K562 (cell line): ENCODE measurements around the gene STK31. TPM values are rescaled to one million over a fixed set of nuclear protein-coding genes. Genes with fewer than 3 reads are reported as not detected.
"Not testable (repeated sequence)": the region's sequence is repeated elsewhere in the genome, so short reads cannot be mapped to it uniquely, and the experiment has no call there.

Source experiments
- ATAC-seq: fragments of 200-7000 bp; cut with Tn5 transposase; 3 replicates; pipeline ENCODE4 v1.9.1; 2020; ENCODE audit warnings: moderate library complexity
- BruUV-seq: library from RNA; stranded (reverse); fragments of 400-500 nt; replicated peaks from 2 replicates; lab custom pipeline; 2021; lab: Mats Ljungman, UMichigan
- CTCF ChIA-PET: fragments of 300-600 bp; formaldehyde crosslinking; extraction: SDS; loops from one replicate; lab custom pipeline; 2021; ENCODE audit warnings: low intra/inter-chr PET ratio; lab: Yijun Ruan, JAX
- POLR2A ChIA-PET: fragments of 300-600, 350-650 bp; sonication (Branson Sonifier 250); formaldehyde crosslinking; extraction: SDS; loops from one replicate; lab custom pipeline; 2021; ENCODE audit warnings: antibody characterized with exemption, inconsistent platforms; lab: Yijun Ruan, JAX
- DNase-seq, 4 experiments: peaks; one replicate each; pipeline versions ENCODE4 v3.0.0 to v3.0.0-alpha.2; 2011 to 2018; ENCODE audit warnings: low spot score in 3 of 4, mixed read lengths in 3 of 4; ENCODE audit errors: extremely low read depth in 1 of 4
- FAIRE-seq: peaks from 2 replicates; lab custom pipeline; 2011; peaks lifted over from hg19 to GRCh38; lab: Jason Lieb, UNC
- H2AFZ ChIP-seq: 2 replicates; pipeline ENCODE4 v1.6.0; 2011; ENCODE audit warnings: low read depth, low read length, control low read depth, inconsistent platforms
- H3K27ac ChIP-seq: fragments of 200-600 bp; 3 replicates; pipeline ENCODE4 v1.8.0; 2011; ENCODE audit warnings: low read depth, mild to moderate bottlenecking, control low read depth, inconsistent platforms, low read length, moderate library complexity, mixed read lengths; ENCODE audit errors: extremely low read depth
- H3K27me3 ChIP-seq, 2 experiments: fragments of 300-600 bp in 1 of 2; 2 replicates in 1 of 2; 3 replicates in 1 of 2; pipeline versions ENCODE4 v1.6.0 to v1.8.0; 2011; ENCODE audit warnings: inconsistent platforms in 2 of 2, low read length in 2 of 2, mild to moderate bottlenecking in 1 of 2, mixed read lengths in 1 of 2, moderate library complexity in 1 of 2; ENCODE audit not compliant: control insufficient read depth in 2 of 2, insufficient read depth in 2 of 2
- H3K36me3 ChIP-seq: fragments of 300-600 bp; 3 replicates; pipeline ENCODE4 v1.8.0; 2011; ENCODE audit warnings: mild to moderate bottlenecking, low read length, inconsistent platforms; ENCODE audit not compliant: control insufficient read depth, insufficient read depth
- H3K4me1 ChIP-seq, 2 experiments: fragments of 200-600 bp in 1 of 2; replicated peaks in 1 of 2; 2 replicates in 1 of 2; 3 replicates in 1 of 2; pipeline versions ENCODE4 v1.5.1 to v1.8.0; 2011; ENCODE audit warnings: inconsistent platforms in 2 of 2, low read length in 2 of 2, mild to moderate bottlenecking in 1 of 2, mixed read lengths in 1 of 2, moderate library complexity in 1 of 2; ENCODE audit not compliant: control insufficient read depth in 2 of 2, insufficient read depth in 2 of 2
- H3K4me2 ChIP-seq: 2 replicates; pipeline ENCODE4 v1.6.1; 2011; ENCODE audit warnings: low read length, control low read depth, inconsistent platforms, mixed read lengths; ENCODE audit not compliant: insufficient read depth
- H3K4me3 ChIP-seq: fragments of 200-600 bp; sonication (generic), shearing (Covaris generic); 2 replicates; pipeline ENCODE4 v1.5.1; 2016; ENCODE audit warnings: control low read depth, inconsistent platforms
- H3K79me2 ChIP-seq: fragments of 200-600 bp; 3 replicates; pipeline ENCODE4 v1.8.0; 2011; ENCODE audit warnings: low read length, inconsistent platforms; ENCODE audit not compliant: control insufficient read depth, insufficient read depth
- H3K9ac ChIP-seq, 2 experiments: 2 replicates each; pipeline versions ENCODE4 v1.6.0 to v1.6.1; 2011; ENCODE audit warnings: low read depth in 2 of 2, low read length in 2 of 2, control low read depth in 1 of 2, inconsistent platforms in 1 of 2, mild to moderate bottlenecking in 1 of 2, mixed read lengths in 1 of 2; ENCODE audit not compliant: insufficient read depth in 1 of 2
- H3K9me1 ChIP-seq: one replicate; pipeline ENCODE4 v1.6.0; 2011; ENCODE audit warnings: inconsistent platforms, mild to moderate bottlenecking, low read length, moderate library complexity; ENCODE audit not compliant: control insufficient read depth, insufficient read depth
- H3K9me3 ChIP-seq: replicated peaks from 2 replicates; pipeline ENCODE4 v1.5.1; 2011; ENCODE audit warnings: low read depth, low read length, inconsistent platforms; ENCODE audit not compliant: control insufficient read depth, insufficient read depth
- H4K20me1 ChIP-seq: replicated peaks from 2 replicates; pipeline ENCODE4 v1.6.1; 2011; ENCODE audit warnings: low read length, inconsistent platforms, mixed read lengths; ENCODE audit not compliant: control insufficient read depth, insufficient read depth
- ATF7 ChIP-seq: fragments of 450-650 bp; IDR thresholded peaks from 2 replicates; pipeline ENCODE4 v1.7.1; 2014; ENCODE audit warnings: mild to moderate bottlenecking, moderate library complexity
- CEBPB ChIP-seq: fragments of 450-650 bp; IDR thresholded peaks from 2 replicates; pipeline ENCODE4 v1.6.1; 2016; ENCODE audit warnings: missing genetic modification characterization, missing compliant biosample characterization
- CEBPG ChIP-seq, 3 experiments: fragments of 200-800 bp in 1 of 3; sonication (Bioruptor generic) in 1 of 3; sonication (generic) in 1 of 3; formaldehyde crosslinking in 1 of 3; IDR thresholded peaks in 2 of 3; conservative IDR thresholded peaks in 1 of 3; 2 replicates each; pipeline versions ENCODE4 v1.6.1 to v1.8.0; 2016 to 2022; ENCODE audit warnings: missing compliant biosample characterization in 2 of 3, missing genetic modification characterization in 2 of 3, mild to moderate bottlenecking in 1 of 3, missing genetic modification reagents in 1 of 3
- FOXA3 ChIP-seq, 2 experiments: fragments of 450-650 bp in 1 of 2; sonication (generic) in 1 of 2; formaldehyde crosslinking; IDR thresholded peaks in 1 of 2; conservative IDR thresholded peaks in 1 of 2; 2 replicates each; pipeline versions ENCODE4 v1.4.0 to v1.8.0; 2020 to 2022; ENCODE audit warnings: mild to moderate bottlenecking in 2 of 2, missing genetic modification reagents in 1 of 2
- SMAD4 ChIP-seq: fragments of 250-450 bp; sonication (Bioruptor Pico); conservative IDR thresholded peaks from 2 replicates; pipeline ENCODE4 v1.8.0; 2021; ENCODE audit warnings: inconsistent platforms, mild to moderate bottlenecking, moderate library complexity
- ZNF507 ChIP-seq: conservative IDR thresholded peaks from 2 replicates; pipeline ENCODE4 v1.6.1; 2017; ENCODE audit warnings: missing genetic modification characterization, missing compliant biosample characterization
- WGBS: fragments of 100-300 bp; shearing (Covaris generic); methylation state at CpG from one replicate; pipeline ENCODE4 v1.1.6; 2016; ENCODE audit warnings: low coverage, mixed read lengths; ENCODE audit not compliant: insufficient coverage; ENCODE audit errors: missing lambda C conversion rate; 5-methylcytosine and 5-hydroxymethylcytosine counted together
- in situ Hi-C: fragments of 300-500 bp; cut with MboI; formaldehyde crosslinking; loops from 4 replicates; pipeline ENCODE4 v1.15.0; 2018; ENCODE audit warnings: inconsistent platforms, mixed read lengths
- intact Hi-C: fragments of 100-400 bp; cut with micrococcal nuclease; formaldehyde crosslinking; loops from 2 replicates; pipeline ENCODE4 v1.14.2; 2022
- polyA plus RNA-seq, 8 experiments: library from polyadenylated mRNA; depleted of rRNA in 4 of 8; stranded (reverse) in 5 of 8; unstranded in 3 of 8; fragments of >200 nt; fragmentation: Nextera tagmentation in 2 of 8; fragmentation: Illumina TruSeq in 1 of 8; extraction: Ambion mirVana in 2 of 8; extraction: Trizol in 1 of 8; gene quantifications; 2 replicates each; pipeline versions ENCODE4 v1.2.1 to v1.2.3, GENCODE V29; 2011 to 2014; ENCODE audit warnings: inconsistent platforms in 1 of 8, missing spikeins in 1 of 8
- total RNA-seq, 7 experiments: library from RNA; depleted of rRNA in 6 of 7; stranded (reverse); fragments of >200 nt in 6 of 7; fragmentation: Illumina TruSeq in 2 of 7; extraction: Trizol in 2 of 7; gene quantifications; 2 replicates each; pipeline versions ENCODE4 v1.2.1 to v1.2.3, GENCODE V29; 2011 to 2021; ENCODE audit warnings: low replicate concordance in 1 of 7

Gene STK31
- total and polyA plus RNA-seq, 9 of the 15 experiments (the other 6 are each of a cell fraction or from before 2014, with no cell fraction given), result 0.09 to 1.2 (median 0.26) TPM

DNA sequence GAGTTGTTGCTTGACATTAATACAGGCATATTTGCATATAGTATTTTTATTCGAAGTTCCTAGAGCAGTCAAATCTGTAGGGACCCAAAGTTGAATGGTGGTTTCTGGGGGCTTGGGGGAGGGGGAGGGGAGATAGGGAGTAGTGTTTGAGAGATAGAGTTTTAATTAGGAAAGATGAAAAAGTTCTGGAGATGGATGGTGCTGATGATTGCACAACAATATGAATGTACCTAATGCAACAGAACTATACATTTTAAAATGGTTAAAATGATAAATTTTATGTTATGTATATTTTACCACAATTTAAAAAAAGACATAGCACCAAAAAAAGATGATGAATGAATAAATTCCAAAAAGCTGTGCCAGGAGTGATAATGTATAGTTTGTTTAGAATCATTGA, 41.8 kb downstream of the STK31 start:
- no peak for TF ChIP-seq SMAD4
- no peak for TF ChIP-seq CEBPG (CRISPR knock-in tag; IDR thresholded peaks at IDR 0.05)
- TF ChIP-seq CEBPG (tag; conservative IDR thresholded peaks at IDR 0.05 in 1 of 2, IDR thresholded peaks at IDR 0.05 in 1 of 2), result peak in 1 of 2 experiments; percentile 64; a peak in 2 of 4 replicates
- H3K4me3 ChIP-seq, result no peak overlapping the region
- no peak overlapping the region for H3K27ac ChIP-seq
- H3K9me1 ChIP-seq, result no peaks in the 10 kb centered on the region
- FAIRE-seq, result no peak
- no peak overlapping the region for H2AFZ ChIP-seq
- no peak overlapping the region for H3K9ac ChIP-seq
- no peaks in the 10 kb centered on the region for H4K20me1 ChIP-seq
- no peak for DNase-seq
- no peaks in the 10 kb centered on the region for H3K79me2 ChIP-seq
- H3K27me3 ChIP-seq, result no peaks in the 10 kb centered on the region
- H3K4me1 ChIP-seq, result no peaks in the 10 kb centered on the region
- H3K4me2 ChIP-seq, result no peak overlapping the region
- POLR2A ChIA-PET, result no interaction called here
- intact Hi-C loops (no loop called here), in situ Hi-C loops (no loop called here)
- no peak for ATAC-seq
- no TSS peak for BruUV-seq
- CTCF ChIA-PET, result no interaction called here
- no peaks in the 10 kb centered on the region for H3K9me3 ChIP-seq
- H3K36me3 ChIP-seq, result no peaks in the 10 kb centered on the region
- WGBS, result 6% methylated on average over 1 of the region's 1 CpG

DNA sequence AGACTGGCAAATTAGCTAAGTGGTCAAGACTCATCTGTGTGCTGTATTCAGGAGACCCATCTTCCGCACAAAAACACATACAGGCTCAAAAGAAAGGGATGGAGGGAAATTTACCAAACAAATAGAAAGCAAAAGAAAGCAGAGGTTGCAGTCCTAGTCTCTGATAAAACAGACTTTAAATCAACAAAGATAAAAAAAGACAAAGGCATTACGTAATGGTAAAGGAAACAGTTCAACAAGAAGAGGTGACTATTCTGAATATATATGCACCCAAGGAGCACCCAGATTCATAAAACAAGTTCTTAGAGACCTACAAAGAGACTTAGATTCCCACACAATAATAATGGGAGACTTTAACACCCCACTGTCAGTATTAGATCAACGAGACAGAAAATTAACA, 48.8 kb downstream of the STK31 start:
- TF ChIP-seq ATF7 (peak; percentile 53; the same call in 1 of the 2 replicates), ZNF507 (peak; percentile 77), FOXA3 (CRISPR knock-in tag; conservative IDR thresholded peaks at IDR 0.05 in 1 of 2, IDR thresholded peaks at IDR 0.05 in 1 of 2) (peak in 1 of 2 experiments; percentile 55; a peak in 2 of 4 replicates), CEBPB (tag) (peak; percentile 21; the same call in 1 of the 2 replicates), CEBPG (tag; conservative IDR thresholded peaks at IDR 0.05 in 1 of 2, IDR thresholded peaks at IDR 0.05 in 1 of 2) (peak in 1 of 2 experiments; percentile 44; a peak in 2 of 4 replicates)
- H3K27me3 ChIP-seq; CTCF ChIA-PET; H3K4me2 ChIP-seq; H3K36me3 ChIP-seq; DNase-seq; ATAC-seq; H3K9ac ChIP-seq; FAIRE-seq; H3K79me2 ChIP-seq; H4K20me1 ChIP-seq; H3K9me3 ChIP-seq; H3K4me3 ChIP-seq; H3K9me1 ChIP-seq; BruUV-seq; intact Hi-C loops; in situ Hi-C loops; H3K27ac ChIP-seq; TF ChIP-seq CEBPG (CRISPR knock-in tag; IDR thresholded peaks at IDR 0.05): not testable (repeated sequence)
- POLR2A ChIA-PET, result interaction anchor here (1.2 kb wide), 1 partner anchor 36 kb away, joined by 4 read pairs; no protein-coding TSS in a partner anchor
- peaks cover 4 to 12% of the 10 kb centered on the region in 2 experiments; a peak in 4 of 5 replicates for H3K4me1 ChIP-seq
- 29% methylated on average over 3 of the region's 3 CpGs for WGBS
- H2AFZ ChIP-seq, result peak overlapping the region; percentile 42; the same call in 1 of the 2 replicates
